OCI-LY1 (cell line): ENCODE measurements around the gene CRTAC1.

Experiments
- H2AFZ ChIP-seq: fragments of 200-600 bp; sonication (generic), shearing (Covaris generic); 2 replicates; pipeline ENCODE4 v1.6.0; 2014; ENCODE audit warnings: antibody characterized with exemption, mild to moderate bottlenecking, low read length
- H3F3A ChIP-seq: fragments of 200-600 bp; sonication (generic), shearing (Covaris generic); 2 replicates; pipeline ENCODE4 v1.6.0; 2014; ENCODE audit warnings: mild to moderate bottlenecking, antibody characterized with exemption, low read length, moderate library complexity; ENCODE audit not compliant: insufficient read depth
- H3K27ac ChIP-seq: fragments of 200-600 bp; sonication (generic); 2 replicates; pipeline ENCODE4 v1.5.1; 2014; ENCODE audit warnings: low read length, mixed run types, mild to moderate bottlenecking, low read depth; ENCODE audit not compliant: poor library complexity, severe bottlenecking
- H3K27me3 ChIP-seq: fragments of 200-600 bp; sonication (generic); 2 replicates; pipeline ENCODE4 v1.6.0; 2014; ENCODE audit warnings: antibody characterized with exemption, mild to moderate bottlenecking, low read length, moderate library complexity; ENCODE audit not compliant: insufficient read depth
- H3K36me3 ChIP-seq: fragments of 200-600 bp; sonication (generic); 2 replicates; pipeline ENCODE4 v1.6.1; 2014; ENCODE audit warnings: mild to moderate bottlenecking, antibody characterized with exemption, low read length, moderate library complexity, mixed read lengths; ENCODE audit not compliant: insufficient read depth
- H3K4me1 ChIP-seq: fragments of 200-600 bp; sonication (generic); 2 replicates; pipeline ENCODE4 v1.5.1; 2014; ENCODE audit warnings: mild to moderate bottlenecking, low read length, moderate library complexity; ENCODE audit not compliant: insufficient read depth, severe bottlenecking
- H3K4me2 ChIP-seq: fragments of 200-600 bp; sonication (generic), shearing (Covaris generic); 2 replicates; pipeline ENCODE4 v1.6.1; 2014; ENCODE audit warnings: low read length
- H3K4me3 ChIP-seq: fragments of 200-600 bp; sonication (generic); 2 replicates; pipeline ENCODE4 v1.5.1; 2014; ENCODE audit warnings: low read length, low read depth, mild to moderate bottlenecking, mixed read lengths; ENCODE audit not compliant: poor library complexity, severe bottlenecking
- H3K79me2 ChIP-seq: fragments of 200-600 bp; shearing (Covaris generic); 2 replicates; pipeline ENCODE4 v1.6.1; 2016; ENCODE audit warnings: mixed run types, low read length, mixed read lengths; ENCODE audit not compliant: insufficient read depth
- H3K9ac ChIP-seq: fragments of 200-600 bp; sonication (generic), shearing (Covaris generic); 2 replicates; pipeline ENCODE4 v1.6.1; 2014; ENCODE audit warnings: mild to moderate bottlenecking, low read length, mixed read lengths
- H3K9me2 ChIP-seq: fragments of 200-600 bp; sonication (generic), shearing (Covaris generic); 2 replicates; pipeline ENCODE4 v1.6.1; 2014; ENCODE audit warnings: low read depth, mild to moderate bottlenecking, low read length, mixed read lengths
- H3K9me3 ChIP-seq: fragments of 200-600 bp; shearing (Covaris generic); 2 replicates; pipeline ENCODE4 v1.6.1; 2014; ENCODE audit warnings: low read length, mixed read lengths
- H4K20me1 ChIP-seq: fragments of 200-600 bp; sonication (generic), shearing (Covaris generic); 2 replicates; pipeline ENCODE4 v1.6.0; 2016; ENCODE audit warnings: mild to moderate bottlenecking, low read length; ENCODE audit not compliant: insufficient read depth
- CTCF ChIP-seq: fragments of 200-600 bp; sonication (generic), shearing (Covaris generic); IDR thresholded peaks from 2 replicates; pipeline ENCODE4 v1.5.1; 2017; ENCODE audit warnings: mild to moderate bottlenecking, antibody characterized with exemption, low read length, moderate library complexity, mixed read lengths
- EZH2 ChIP-seq: fragments of 200-600 bp; sonication (generic), shearing (Covaris generic); IDR thresholded peaks from 2 replicates; pipeline ENCODE4 v1.8.0; 2017; ENCODE audit warnings: borderline replicate concordance, mixed run types, mild to moderate bottlenecking, antibody characterized with exemption, low read length, moderate library complexity, mixed read lengths

CRTAC1 gene

GRCh38 chr10:97901381-97901780, 129.0 kb downstream of the CRTAC1 start:
- no peaks in the 10 kb centered on the region for H4K20me1 ChIP-seq
- H3K36me3 ChIP-seq, result no peaks in the 10 kb centered on the region
- H3K27me3 ChIP-seq, result no peaks in the 10 kb centered on the region
- no peaks in the 10 kb centered on the region for H3K9me3 ChIP-seq
- H3K9me2 ChIP-seq, result no peaks in the 10 kb centered on the region
- H3K4me1 ChIP-seq, result no peaks in the 10 kb centered on the region
- no peaks in the 10 kb centered on the region for H3K79me2 ChIP-seq
- H3K4me2 ChIP-seq, result no peak overlapping the region
- H3K27ac ChIP-seq, result no peak overlapping the region
- H3K4me3 ChIP-seq, result no peak overlapping the region
- H3K9ac ChIP-seq, result no peak overlapping the region
- TF ChIP-seq EZH2 (no peak), CTCF (no peak)
- H2AFZ ChIP-seq, result no peak overlapping the region
- no peaks in the 10 kb centered on the region for H3F3A ChIP-seq

- no peaks in the 10 kb centered on the region for H3K9me2 ChIP-seq
- TF ChIP-seq CTCF (no peak), EZH2 (no peak)
Observed at GRCh38 chr10:97898429-97898828, 132.0 kb downstream of the CRTAC1 start.

GRCh38 chr10:97896756-97897358, 133.6 kb downstream of the CRTAC1 start:
- Histone ChIP-seq H3K27me3 (no peaks in the 10 kb centered on the region), H3K9me3 (no peaks in the 10 kb centered on the region), H3F3A (no peaks in the 10 kb centered on the region), H3K27ac (no peak overlapping the region), H3K79me2 (no peaks in the 10 kb centered on the region), H2AFZ (no peak overlapping the region), H4K20me1 (no peaks in the 10 kb centered on the region), H3K9me2 (no peaks in the 10 kb centered on the region), H3K9ac (no peak overlapping the region), H3K4me3 (no peak overlapping the region), H3K4me2 (no peak overlapping the region), H3K4me1 (no peaks in the 10 kb centered on the region), H3K36me3 (no peaks in the 10 kb centered on the region)
- TF ChIP-seq CTCF, result no peak
- no peak for TF ChIP-seq EZH2

More at GRCh38 chr10:97898429-97898828, 132.0 kb downstream of the CRTAC1 start:
- no peaks in the 10 kb centered on the region for H3K27me3 ChIP-seq
- H2AFZ ChIP-seq, result no peak overlapping the region
- H4K20me1 ChIP-seq, result no peaks in the 10 kb centered on the region
- no peak overlapping the region for H3K27ac ChIP-seq
- no peaks in the 10 kb centered on the region for H3F3A ChIP-seq
- H3K4me1 ChIP-seq, result no peaks in the 10 kb centered on the region
- no peak overlapping the region for H3K4me3 ChIP-seq
- no peaks in the 10 kb centered on the region for H3K9me3 ChIP-seq
- H3K79me2 ChIP-seq, result no peaks in the 10 kb centered on the region
- H3K4me2 ChIP-seq, result no peak overlapping the region
- H3K9ac ChIP-seq, result no peak overlapping the region
- H3K36me3 ChIP-seq, result no peaks in the 10 kb centered on the region
